ENCODE results near the gene ERCC6L. TPM values are rescaled to one million over a fixed set of nuclear protein-coding genes. Genes with fewer than 3 reads are reported as not detected.

Gene ERCC6L
- total RNA-seq, 4 donors from 2014 or later: 0.13 to 0.81 (median 0.34) TPM; not detected in 1

DNA sequence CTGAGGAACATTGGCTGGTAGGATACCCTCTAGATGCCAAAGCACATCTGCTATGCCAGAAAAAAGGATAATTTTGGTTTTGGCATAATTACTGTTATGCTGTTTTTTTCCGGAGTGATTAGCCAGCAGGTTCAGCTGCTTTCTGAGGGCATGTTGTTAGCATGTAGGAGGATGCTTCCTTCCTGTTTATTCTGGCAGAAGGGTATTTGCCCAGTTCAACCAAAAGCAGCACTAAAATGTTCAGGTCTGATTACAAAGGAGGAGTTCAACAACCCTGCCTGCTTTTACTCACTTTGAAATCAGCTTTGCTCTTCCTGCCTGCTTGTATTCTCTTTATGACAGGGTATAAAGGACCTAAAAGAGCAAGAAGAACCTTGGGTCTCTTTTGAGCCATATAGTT lies 21.9 kb downstream of the ERCC6L start:
- no peak overlapping the region for H3K4me3 ChIP-seq (ENCODE audit: low read depth, poor library complexity, severe bottlenecking)
- intact Hi-C loops (cut with DNase I; ENCODE audit: low total_unique reads): no loop called here
- 7 to 34% methylated on average over 1 of the region's 1 CpG for WGBS, 2 donors
- TF ChIP-seq, protein P1, sequence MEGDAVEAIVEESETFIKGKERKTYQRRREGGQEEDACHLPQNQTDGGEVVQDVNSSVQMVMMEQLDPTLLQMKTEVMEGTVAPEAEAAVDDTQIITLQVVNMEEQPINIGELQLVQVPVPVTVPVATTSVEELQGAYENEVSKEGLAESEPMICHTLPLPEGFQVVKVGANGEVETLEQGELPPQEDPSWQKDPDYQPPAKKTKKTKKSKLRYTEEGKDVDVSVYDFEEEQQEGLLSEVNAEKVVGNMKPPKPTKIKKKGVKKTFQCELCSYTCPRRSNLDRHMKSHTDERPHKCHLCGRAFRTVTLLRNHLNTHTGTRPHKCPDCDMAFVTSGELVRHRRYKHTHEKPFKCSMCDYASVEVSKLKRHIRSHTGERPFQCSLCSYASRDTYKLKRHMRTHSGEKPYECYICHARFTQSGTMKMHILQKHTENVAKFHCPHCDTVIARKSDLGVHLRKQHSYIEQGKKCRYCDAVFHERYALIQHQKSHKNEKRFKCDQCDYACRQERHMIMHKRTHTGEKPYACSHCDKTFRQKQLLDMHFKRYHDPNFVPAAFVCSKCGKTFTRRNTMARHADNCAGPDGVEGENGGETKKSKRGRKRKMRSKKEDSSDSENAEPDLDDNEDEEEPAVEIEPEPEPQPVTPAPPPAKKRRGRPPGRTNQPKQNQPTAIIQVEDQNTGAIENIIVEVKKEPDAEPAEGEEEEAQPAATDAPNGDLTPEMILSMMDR (IDR thresholded peaks at IDR 0.05): no peak
- no peak for TF ChIP-seq POLR2A (IDR thresholded peaks at IDR 0.05)
- DNase-seq (ENCODE audit: low spot score in 2 of 2): no peak

DNA sequence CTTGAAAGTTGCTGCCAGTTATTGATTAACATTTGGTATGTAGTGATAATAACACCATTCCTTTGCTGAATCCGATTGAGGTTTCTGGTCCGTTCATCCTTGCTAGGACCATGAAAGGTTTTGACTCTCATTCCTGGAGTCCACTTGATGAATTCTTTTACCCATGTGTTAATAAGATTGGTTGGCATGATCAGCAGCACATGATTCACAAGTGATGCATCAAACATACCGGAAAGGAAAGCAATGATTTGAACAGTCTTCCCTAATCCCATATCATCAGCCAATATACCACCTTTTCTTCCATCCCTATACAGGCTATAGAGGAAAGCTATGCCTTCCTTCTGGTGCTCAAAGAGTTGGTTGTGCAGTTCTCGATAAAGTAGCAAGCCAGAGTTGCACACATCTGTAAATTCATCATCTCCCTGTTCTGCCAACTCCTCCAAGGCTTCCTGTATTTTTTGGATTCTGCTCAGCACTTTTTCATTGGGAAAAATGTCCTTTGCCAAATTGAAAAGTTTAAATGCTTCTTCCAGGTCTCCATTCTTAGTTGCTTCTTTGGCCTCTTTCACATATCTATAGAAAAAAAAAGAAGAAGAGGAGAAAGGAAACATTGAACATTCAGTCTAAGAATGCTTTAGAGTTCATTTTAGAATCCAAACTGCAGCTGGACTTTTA lies 30.6 kb downstream of the ERCC6L start:
- no peak overlapping the region for H3K4me3 ChIP-seq (ENCODE audit: low read depth, poor library complexity, severe bottlenecking)
- no peak for DNase-seq (ENCODE audit: low spot score in 2 of 2)
- intact Hi-C loops (cut with DNase I; ENCODE audit: low total_unique reads): no loop called here
- TF ChIP-seq, protein P1 (IDR thresholded peaks at IDR 0.05): no peak
- TF ChIP-seq POLR2A (IDR thresholded peaks at IDR 0.05): no peak
- 62 to 66% methylated on average over 4 of the region's 4 CpGs for WGBS, 2 donors

GRCh38 chrX:72207366-72207765 lies 31.5 kb downstream of the ERCC6L start:
- DNase-seq (ENCODE audit: low spot score in 2 of 2): no peak
- TF ChIP-seq, protein P1 (IDR thresholded peaks at IDR 0.05): no peak
- no peak for TF ChIP-seq POLR2A (IDR thresholded peaks at IDR 0.05)
- intact Hi-C loops (cut with DNase I; ENCODE audit: low total_unique reads): no loop called here
- WGBS, 2 donors: 83 to 88% methylated on average over 4 of the region's 4 CpGs
- no peak overlapping the region for H3K4me3 ChIP-seq (ENCODE audit: low read depth, poor library complexity, severe bottlenecking)

- WGBS, 2 donors: 79 to 83% methylated on average over 2 of the region's 2 CpGs
- DNase-seq (ENCODE audit: low spot score in 2 of 2): no peak
- no peak for TF ChIP-seq POLR2A (IDR thresholded peaks at IDR 0.05)
- TF ChIP-seq, protein P1 (IDR thresholded peaks at IDR 0.05): no peak
Measured at GRCh38 chrX:72205706-72206105, 33.1 kb downstream of the ERCC6L start.

DNA sequence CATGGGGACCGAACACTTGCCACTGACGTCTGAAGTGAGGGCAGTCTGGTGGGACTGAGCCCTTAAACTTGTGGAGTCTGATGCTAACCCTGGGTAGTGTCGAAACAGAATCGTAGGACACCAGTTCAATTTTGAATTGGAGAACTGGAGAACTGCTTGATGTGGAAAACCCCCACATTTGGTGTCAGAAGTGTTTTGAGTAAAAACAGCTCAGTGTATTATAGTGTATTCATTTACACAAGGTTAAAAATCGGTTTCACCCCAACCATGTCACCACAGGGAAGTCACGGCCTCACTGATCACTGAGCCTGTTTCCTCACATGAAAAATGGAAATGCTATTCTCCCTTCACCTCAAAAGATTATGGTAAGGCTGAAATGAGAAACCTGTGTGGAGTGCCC lies 35.4 kb downstream of the ERCC6L start:
- intact Hi-C loops (cut with DNase I; ENCODE audit: low total_unique reads): no loop called here
- TF ChIP-seq, protein P1 (IDR thresholded peaks at IDR 0.05): no peak
- TF ChIP-seq POLR2A (IDR thresholded peaks at IDR 0.05): no peak
- no peak overlapping the region for H3K4me3 ChIP-seq (ENCODE audit: low read depth, poor library complexity, severe bottlenecking)
- 74 to 97% methylated on average over 6 of the region's 6 CpGs for WGBS, 2 donors
- no peak for DNase-seq (ENCODE audit: low spot score in 2 of 2)

More at GRCh38 chrX:72205706-72206105, 33.1 kb downstream of the ERCC6L start:
- H3K4me3 ChIP-seq (ENCODE audit: low read depth, poor library complexity, severe bottlenecking): no peak overlapping the region
- intact Hi-C loops (cut with DNase I; ENCODE audit: low total_unique reads): no loop called here

Data from lower leg skin (tissue), 4 donors.